SJSA1 (cell line): ENCODE measurements around the gene MAP2K2. TPM values are rescaled to one million over a fixed set of nuclear protein-coding genes. Genes with fewer than 3 reads are reported as not detected.
"Not testable (repeated sequence)": the region's sequence is repeated elsewhere in the genome, so short reads cannot be mapped to it uniquely, and the experiment has no call there.

ENCODE experiments used
- DNase-seq, 2 experiments: peaks; one replicate each; pipeline ENCODE4 v3.0.0-alpha.2; 2015 to 2020; ENCODE audit warnings: low spot score in 2 of 2, low read depth in 1 of 2
- H3K27ac ChIP-seq: fragments of 250-450 bp; sonication (Bioruptor Pico); 2 replicates; pipeline ENCODE4 v1.5.1; 2020; ENCODE audit warnings: mild to moderate bottlenecking, moderate library complexity
- H3K27me3 ChIP-seq: fragments of 250-450 bp; sonication (Bioruptor Pico); replicated peaks from 2 replicates; pipeline ENCODE4 v1.5.1; 2020; ENCODE audit warnings: mild to moderate bottlenecking, moderate library complexity
- H3K36me3 ChIP-seq: fragments of 250-450 bp; sonication (Bioruptor Pico); 2 replicates; pipeline ENCODE4 v1.5.1; 2020; ENCODE audit warnings: mild to moderate bottlenecking
- H3K4me1 ChIP-seq: fragments of 250-450 bp; sonication (Bioruptor Pico); replicated peaks from 2 replicates; pipeline ENCODE4 v1.6.1; 2021; ENCODE audit warnings: mild to moderate bottlenecking
- H3K4me3 ChIP-seq: fragments of 250-450 bp; sonication (Bioruptor Pico); 2 replicates; pipeline ENCODE4 v1.5.1; 2020; ENCODE audit warnings: mild to moderate bottlenecking
- H3K9me3 ChIP-seq: fragments of 250-450 bp; sonication (Bioruptor Pico); replicated peaks from 2 replicates; pipeline ENCODE4 v1.5.1; 2020; ENCODE audit warnings: mild to moderate bottlenecking
- total RNA-seq: library from RNA; depleted of rRNA; stranded (reverse); fragments of >200 nt; shearing (Covaris generic); gene quantifications from 2 replicates; pipeline ENCODE4 v1.2.3, GENCODE V29; 2014

MAP2K2 gene
- total RNA-seq, 1 experiment from 2014 or later, result 188 TPM

DNA sequence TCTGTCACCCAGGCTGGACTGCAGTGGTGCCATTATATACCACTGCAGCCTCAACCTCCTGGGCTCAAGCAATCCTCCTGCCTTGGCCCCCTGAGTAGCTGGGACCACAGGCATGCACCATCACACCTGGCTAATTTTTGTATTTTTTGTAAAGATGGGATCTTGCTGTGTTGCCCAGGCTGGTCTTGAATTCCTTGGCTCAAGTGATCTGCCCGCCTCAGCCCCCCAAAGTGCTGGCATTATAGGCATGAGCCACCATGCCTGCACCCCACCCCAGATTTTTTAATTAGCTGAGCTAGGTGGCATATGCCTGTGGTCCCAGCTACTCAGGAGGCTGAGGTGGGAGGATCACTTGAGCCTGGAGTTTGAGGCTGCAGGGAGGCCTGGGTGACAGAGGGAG is 19.0 kb upstream of the MAP2K2 start:
- not testable (repeated sequence) for H3K27me3 ChIP-seq, H3K36me3 ChIP-seq, H3K27ac ChIP-seq, H3K9me3 ChIP-seq, DNase-seq, H3K4me3 ChIP-seq
- H3K4me1 ChIP-seq, result peaks cover 12% of the 10 kb centered on the region

DNA sequence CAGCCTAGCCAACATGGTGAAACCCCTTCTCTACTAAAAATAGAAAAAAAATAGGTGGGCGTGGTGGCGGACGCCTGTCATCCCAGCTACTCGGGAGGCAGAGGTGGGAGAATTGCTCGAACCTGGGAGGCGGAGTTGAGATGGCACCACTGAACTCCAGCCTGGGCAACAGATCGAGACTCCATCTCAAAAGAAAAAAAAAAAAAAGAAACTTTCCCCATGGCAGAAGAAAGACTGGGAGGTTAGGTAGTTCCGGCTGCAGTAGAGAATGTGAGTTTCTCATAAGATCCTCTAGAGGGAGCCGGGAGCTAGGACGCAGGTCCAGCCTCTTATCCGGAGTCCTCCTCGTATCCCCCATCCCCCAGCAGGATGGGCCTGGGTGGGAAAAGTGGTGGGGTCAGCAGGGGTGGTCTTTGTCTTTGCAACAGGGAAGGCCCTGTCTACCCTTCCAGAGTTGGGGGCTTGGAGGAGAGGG is 16.4 kb upstream of the MAP2K2 start:
- H3K27ac ChIP-seq, result no peak overlapping the region
- peak in 1 of 2 experiments; percentile 44 for DNase-seq
- H3K27me3 ChIP-seq, result peaks cover 4% of the 10 kb centered on the region; the same call in 1 of the 2 replicates
- no peaks in the 10 kb centered on the region for H3K36me3 ChIP-seq
- peaks cover 7% of the 10 kb centered on the region for H3K4me1 ChIP-seq
- H3K4me3 ChIP-seq, result no peak overlapping the region
- H3K9me3 ChIP-seq, result no peaks in the 10 kb centered on the region

DNA sequence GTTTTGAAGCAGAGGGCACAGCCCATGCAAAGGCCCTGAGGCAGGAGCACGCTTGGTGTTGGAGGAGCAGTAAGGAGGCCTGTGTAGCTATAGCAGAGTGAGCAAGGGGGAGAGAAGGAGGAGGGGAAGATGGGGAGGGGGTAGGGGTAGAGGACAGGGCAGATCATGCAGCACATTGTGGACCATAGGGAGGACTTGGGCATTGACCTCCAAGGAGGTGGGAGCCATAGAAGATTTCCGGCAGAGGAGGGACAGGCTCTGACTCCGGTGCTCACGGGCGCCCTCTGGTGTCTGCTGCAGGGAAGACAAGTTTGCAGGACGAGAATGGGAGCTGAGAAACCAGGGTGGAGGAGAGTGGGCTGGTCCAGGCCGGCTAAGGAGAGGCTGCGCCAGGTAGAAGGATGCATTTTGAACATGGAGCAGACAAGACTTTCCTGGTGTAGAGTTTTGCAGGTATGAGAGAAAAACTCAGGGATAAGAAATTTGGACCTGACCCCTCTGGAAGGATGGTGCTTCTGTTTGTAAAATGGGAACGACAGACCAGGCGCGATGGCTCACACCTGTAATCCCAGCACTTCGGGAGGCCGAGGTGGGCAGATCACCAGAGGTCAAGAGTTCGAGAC is 15.8 kb upstream of the MAP2K2 start:
- peak; percentile 43 to 80 for DNase-seq

DNA sequence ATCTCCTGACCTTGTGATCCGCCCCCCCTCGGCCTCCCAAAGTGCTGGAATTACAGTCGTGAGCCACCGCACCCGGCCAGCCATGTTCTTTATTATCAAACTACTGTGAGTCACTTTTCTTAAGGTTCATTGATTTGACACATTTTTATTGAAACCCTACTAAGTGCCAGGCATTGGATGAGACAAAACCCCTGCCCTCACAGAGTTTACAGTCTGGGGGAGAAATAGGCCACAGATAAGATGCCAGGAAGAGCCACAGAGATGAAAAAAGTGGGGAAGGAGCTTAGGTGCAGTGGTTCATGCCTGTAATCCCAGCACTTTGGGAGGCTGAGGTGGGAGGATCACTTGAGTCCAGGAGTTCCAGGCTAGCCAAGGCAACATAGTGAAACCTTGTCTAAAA is 14.5 kb upstream of the MAP2K2 start:
- DNase-seq, result no peak
- H3K36me3 ChIP-seq, result no peaks in the 10 kb centered on the region
- H3K4me3 ChIP-seq, result no peak overlapping the region
- no peaks in the 10 kb centered on the region for H3K9me3 ChIP-seq
- peaks cover 7% of the 10 kb centered on the region for H3K4me1 ChIP-seq
- H3K27me3 ChIP-seq, result no peaks in the 10 kb centered on the region
- no peak overlapping the region for H3K27ac ChIP-seq

More for the DNA sequence above, 15.8 kb upstream of the MAP2K2 start:
- Histone ChIP-seq H3K4me3 (no peak overlapping the region), H3K27ac (no peak overlapping the region), H3K9me3 (no peaks in the 10 kb centered on the region), H3K27me3 (peaks cover 3% of the 10 kb centered on the region; the same call in 1 of the 2 replicates), H3K4me1 (peaks cover 7% of the 10 kb centered on the region), H3K36me3 (no peaks in the 10 kb centered on the region)

DNA sequence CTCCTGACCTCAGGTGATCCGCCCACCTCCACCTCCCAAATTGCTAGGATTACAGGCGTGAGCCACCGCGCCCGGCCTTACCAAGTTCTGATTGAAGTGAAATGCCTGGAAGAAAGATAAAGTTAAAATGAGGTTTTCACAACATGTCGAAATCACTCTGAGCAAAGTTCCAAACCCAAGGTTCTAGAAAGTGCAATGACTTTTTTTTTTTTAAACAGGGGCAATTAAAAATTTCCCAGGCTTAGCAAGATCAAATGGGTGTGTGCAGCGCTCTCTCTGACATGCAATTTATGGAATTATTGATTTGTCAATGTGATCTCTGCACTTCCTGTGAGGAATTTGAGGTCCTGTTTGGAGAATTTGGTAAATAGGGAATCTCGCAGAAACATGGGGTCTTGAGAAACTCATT is 12.8 kb upstream of the MAP2K2 start:
- H3K4me3 ChIP-seq, result no peak overlapping the region
- H3K36me3 ChIP-seq, result no peaks in the 10 kb centered on the region
- no peaks in the 10 kb centered on the region for H3K9me3 ChIP-seq
- DNase-seq, result no peak
- H3K4me1 ChIP-seq, result peaks cover 7% of the 10 kb centered on the region
- no peak overlapping the region for H3K27ac ChIP-seq
- no peaks in the 10 kb centered on the region for H3K27me3 ChIP-seq

- H3K36me3 ChIP-seq, DNase-seq, H3K9me3 ChIP-seq, H3K27me3 ChIP-seq, H3K27ac ChIP-seq, H3K4me3 ChIP-seq: not testable (repeated sequence)
- peaks cover 11% of the 10 kb centered on the region for H3K4me1 ChIP-seq
Measured at GRCh38 chr19:4135386-4135785, 11.5 kb upstream of the MAP2K2 start.

- Histone ChIP-seq H3K4me1 (peaks cover 7% of the 10 kb centered on the region), H3K36me3 (no peaks in the 10 kb centered on the region), H3K9me3 (no peaks in the 10 kb centered on the region), H3K27ac (no peak overlapping the region), H3K27me3 (no peaks in the 10 kb centered on the region), H3K4me3 (no peak overlapping the region)
- no peak for DNase-seq
Measured at GRCh38 chr19:4134351-4134750, 10.4 kb upstream of the MAP2K2 start.

DNA sequence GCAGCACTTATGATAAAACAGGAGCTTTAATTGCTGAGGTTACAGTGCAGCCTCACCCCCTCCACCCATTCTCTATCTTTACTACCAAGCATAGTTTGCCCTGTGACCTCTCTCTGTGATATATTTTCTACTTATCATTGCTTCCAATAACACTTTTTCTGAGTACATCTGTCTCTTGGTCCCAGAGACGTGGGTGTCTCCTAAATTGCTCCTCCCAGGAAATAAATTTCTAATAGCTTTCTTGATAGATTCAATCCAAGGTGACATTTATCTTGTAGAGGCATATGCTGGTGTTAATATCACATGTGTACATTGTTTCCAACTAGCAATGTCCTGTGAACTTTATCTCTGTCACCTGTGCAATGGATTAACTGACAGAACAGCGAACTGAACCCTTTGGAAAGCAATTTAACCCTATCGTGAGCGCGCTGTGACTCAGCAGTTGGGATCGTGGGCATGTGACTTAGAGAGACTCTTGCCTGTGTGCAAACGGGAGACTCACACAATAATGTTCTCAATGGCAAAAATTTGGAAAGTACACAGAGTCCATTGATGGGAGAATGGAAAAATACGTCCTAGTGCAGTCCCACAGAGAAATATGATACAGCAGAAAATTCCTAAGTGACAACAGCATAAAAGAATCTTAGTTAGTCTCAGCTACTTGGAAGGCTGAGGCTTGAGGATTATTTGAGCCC is 7.0 kb upstream of the MAP2K2 start:
- no peaks in the 10 kb centered on the region for H3K36me3 ChIP-seq
- H3K9me3 ChIP-seq, result no peaks in the 10 kb centered on the region
- H3K4me1 ChIP-seq, result peaks cover 7% of the 10 kb centered on the region
- H3K27ac ChIP-seq, result peak overlapping the region; percentile 19; the same call in 1 of the 2 replicates
- no peaks in the 10 kb centered on the region for H3K27me3 ChIP-seq
- DNase-seq, result peak in 1 of 2 experiments; percentile 38
- H3K4me3 ChIP-seq, result no peak overlapping the region

GRCh38 chr19:4129050-4129449 is 5.1 kb upstream of the MAP2K2 start:
- H3K36me3 ChIP-seq, H3K27ac ChIP-seq, H3K4me3 ChIP-seq, DNase-seq, H3K9me3 ChIP-seq, H3K27me3 ChIP-seq: not testable (repeated sequence)
- H3K4me1 ChIP-seq, result peaks cover 12% of the 10 kb centered on the region

GRCh38 chr19:4127322-4127721 is 3.4 kb upstream of the MAP2K2 start:
- DNase-seq, H3K4me3 ChIP-seq, H3K27ac ChIP-seq, H3K36me3 ChIP-seq, H3K27me3 ChIP-seq, H3K9me3 ChIP-seq: not testable (repeated sequence)
- peaks cover 20% of the 10 kb centered on the region for H3K4me1 ChIP-seq

DNA sequence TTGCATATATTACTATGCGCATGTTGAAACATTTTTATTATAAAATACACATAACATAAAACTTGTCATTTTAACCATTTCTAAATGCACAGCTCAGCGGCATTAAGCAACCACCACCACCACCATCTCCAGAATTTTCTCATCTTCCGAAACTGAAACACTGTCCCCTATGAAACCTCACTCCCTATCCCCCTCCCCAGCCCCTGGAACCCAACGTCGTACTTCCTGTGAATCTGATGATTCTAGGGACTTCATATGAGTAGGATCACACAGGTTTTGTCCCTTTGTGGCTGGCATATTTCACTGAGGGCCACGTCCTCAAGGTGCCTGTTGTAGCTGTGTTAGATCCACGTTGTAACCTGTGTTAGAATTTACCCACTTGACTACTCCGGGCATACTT is 716 bp upstream of the MAP2K2 start:
- H3K4me3 ChIP-seq, result peak overlapping the region; percentile 84; the same call in 1 of the 2 replicates
- DNase-seq, result no peak
- H3K27me3 ChIP-seq, result no peaks in the 10 kb centered on the region
- no peak overlapping the region for H3K27ac ChIP-seq
- H3K4me1 ChIP-seq, result peaks cover 21% of the 10 kb centered on the region
- H3K9me3 ChIP-seq, result no peaks in the 10 kb centered on the region
- H3K36me3 ChIP-seq, result peaks cover 16% of the 10 kb centered on the region

- H3K27ac ChIP-seq, result no peak overlapping the region
- peaks cover 21% of the 10 kb centered on the region for H3K4me1 ChIP-seq
Measured at GRCh38 chr19:4122480-4122879, 1.4 kb downstream of the MAP2K2 start.

DNA sequence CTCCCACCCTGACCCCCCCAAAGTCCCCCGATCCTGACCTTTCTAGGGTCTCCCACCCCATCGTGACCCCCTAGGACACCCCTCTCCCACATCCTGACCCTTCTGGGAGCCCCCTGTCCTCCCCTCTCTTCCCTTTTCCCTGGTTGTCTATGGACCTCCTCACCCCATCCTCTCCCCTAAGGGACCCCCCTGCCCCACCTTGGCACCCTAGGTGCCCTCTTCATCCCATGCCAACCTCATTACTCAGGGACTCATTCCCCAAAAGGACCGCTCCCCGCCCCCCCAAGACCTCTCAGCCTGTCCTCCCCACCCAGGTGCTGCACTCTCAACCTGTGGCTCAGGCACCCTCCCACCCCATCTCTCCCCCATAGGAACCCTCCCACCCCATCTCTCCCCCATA is 2.1 kb downstream of the MAP2K2 start:
- no peaks in the 10 kb centered on the region for H3K9me3 ChIP-seq
- H3K36me3 ChIP-seq, result peaks cover 40% of the 10 kb centered on the region
- DNase-seq, result no peak
- peaks cover 21% of the 10 kb centered on the region for H3K4me1 ChIP-seq
- no peak overlapping the region for H3K27ac ChIP-seq
- H3K27me3 ChIP-seq, result no peaks in the 10 kb centered on the region
- no peak overlapping the region for H3K4me3 ChIP-seq

More at GRCh38 chr19:4122480-4122879, 1.4 kb downstream of the MAP2K2 start:
- peaks cover 33% of the 10 kb centered on the region for H3K36me3 ChIP-seq
- peak overlapping the region; percentile 84 for H3K4me3 ChIP-seq
- DNase-seq, result no peak
- H3K27me3 ChIP-seq, result no peaks in the 10 kb centered on the region
- H3K9me3 ChIP-seq, result no peaks in the 10 kb centered on the region

GRCh38 chr19:4121273-4121612 is 2.7 kb downstream of the MAP2K2 start:
- H3K27ac ChIP-seq, result no peak overlapping the region
- H3K27me3 ChIP-seq, result no peaks in the 10 kb centered on the region
- DNase-seq, result no peak
- H3K4me3 ChIP-seq, result no peak overlapping the region
- peaks cover 45% of the 10 kb centered on the region for H3K36me3 ChIP-seq
- peaks cover 21% of the 10 kb centered on the region for H3K4me1 ChIP-seq
- H3K9me3 ChIP-seq, result no peaks in the 10 kb centered on the region
